H9 (cell line): ENCODE data around the gene CTNNA3. TPM values are rescaled to one million over a fixed set of nuclear protein-coding genes. Genes with fewer than 3 reads are reported as not detected.

Experiments
- DNase-seq: peaks from one replicate; pipeline ENCODE4 v3.0.0-alpha.2; 2017
- H2AFZ ChIP-seq: one replicate; pipeline ENCODE4 v1.6.1; 2013; ENCODE audit warnings: mild to moderate bottlenecking, low read length, control low read depth, moderate library complexity
- H2AK5ac ChIP-seq: 2 replicates; pipeline ENCODE4 v1.6.1; 2013; ENCODE audit warnings: low read length, control low read depth, mixed read lengths; ENCODE audit not compliant: insufficient read length
- H2BK120ac ChIP-seq: one replicate; pipeline ENCODE4 v1.6.1; 2013; ENCODE audit warnings: low read depth, mild to moderate bottlenecking, low read length, control low read depth, inconsistent platforms; ENCODE audit not compliant: poor library complexity, severe bottlenecking
- H2BK12ac ChIP-seq: 2 replicates; pipeline ENCODE4 v1.6.1; 2013; ENCODE audit warnings: low read length, control low read depth, mixed read lengths, low read depth; ENCODE audit not compliant: insufficient read length
- H2BK15ac ChIP-seq: 2 replicates; pipeline ENCODE4 v1.6.1; 2013; ENCODE audit warnings: low read depth, low read length, control low read depth
- H2BK20ac ChIP-seq: one replicate; pipeline ENCODE4 v1.6.1; 2013; ENCODE audit warnings: low read depth, mild to moderate bottlenecking, low read length, control low read depth, inconsistent platforms; ENCODE audit not compliant: poor library complexity, severe bottlenecking
- H2BK5ac ChIP-seq: 2 replicates; pipeline ENCODE4 v1.6.1; 2013; ENCODE audit warnings: low read length, control low read depth, mixed read lengths; ENCODE audit not compliant: insufficient read length
- H3K14ac ChIP-seq: 2 replicates; pipeline ENCODE4 v1.6.1; 2013; ENCODE audit warnings: low read length, control low read depth; ENCODE audit not compliant: insufficient read depth
- H3K18ac ChIP-seq: 2 replicates; pipeline ENCODE4 v1.6.1; 2013; ENCODE audit warnings: low read depth, mild to moderate bottlenecking, mixed read lengths, low read length, control low read depth; ENCODE audit not compliant: insufficient read length
- H3K23ac ChIP-seq: 2 replicates; pipeline ENCODE4 v1.6.1; 2013; ENCODE audit warnings: low read length, control low read depth, mixed read lengths, low read depth; ENCODE audit not compliant: insufficient read length
- H3K23me2 ChIP-seq: 2 replicates; pipeline ENCODE4 v1.6.1; 2013; ENCODE audit warnings: low read depth, mild to moderate bottlenecking, mixed read lengths, low read length, control low read depth; ENCODE audit not compliant: insufficient read length, poor library complexity, severe bottlenecking
- H3K27ac ChIP-seq: 2 replicates; pipeline ENCODE4 v1.5.1; 2013; ENCODE audit warnings: low read length, control low read depth, mixed read lengths, low read depth; ENCODE audit not compliant: insufficient read length
- H3K27me3 ChIP-seq: 2 replicates; pipeline ENCODE4 v1.6.1; 2013; ENCODE audit warnings: low read length, control low read depth, inconsistent platforms; ENCODE audit not compliant: insufficient read depth
- H3K4ac ChIP-seq: 2 replicates; pipeline ENCODE4 v1.6.1; 2013; ENCODE audit warnings: low read depth, mild to moderate bottlenecking, control low read depth, inconsistent platforms, low read length, moderate library complexity
- H3K4me1 ChIP-seq: 2 replicates; pipeline ENCODE4 v1.6.1; 2013; ENCODE audit warnings: low read length, control low read depth, inconsistent platforms; ENCODE audit not compliant: insufficient read depth
- H3K4me2 ChIP-seq: 2 replicates; pipeline ENCODE4 v1.6.1; 2013; ENCODE audit warnings: low read length, control low read depth, mixed read lengths; ENCODE audit not compliant: insufficient read length, insufficient read depth
- H3K56ac ChIP-seq: 2 replicates; pipeline ENCODE4 v1.6.1; 2013; ENCODE audit warnings: low read depth, mild to moderate bottlenecking, mixed read lengths, low read length, control low read depth; ENCODE audit not compliant: insufficient read length
- H3K79me1 ChIP-seq: 2 replicates; pipeline ENCODE4 v1.6.1; 2013; ENCODE audit warnings: low read depth, mild to moderate bottlenecking, moderate library complexity, low read length, control low read depth, inconsistent platforms; ENCODE audit not compliant: insufficient read depth, poor library complexity, severe bottlenecking
- H3K79me2 ChIP-seq: 2 replicates; pipeline ENCODE4 v1.6.1; 2013; ENCODE audit warnings: low read length, control low read depth, inconsistent platforms; ENCODE audit not compliant: insufficient read depth
- H3K9ac ChIP-seq: 2 replicates; pipeline ENCODE4 v1.6.1; 2013; ENCODE audit warnings: low read length, control low read depth, mixed read lengths; ENCODE audit not compliant: insufficient read length; ENCODE audit errors: extremely low read depth
- H3K9me3 ChIP-seq: one replicate; pipeline ENCODE4 v1.6.1; 2013; ENCODE audit warnings: low read depth, low read length, inconsistent platforms; ENCODE audit not compliant: control insufficient read depth
- H3T11ph ChIP-seq: one replicate; pipeline ENCODE4 v1.6.1; 2013; ENCODE audit warnings: mild to moderate bottlenecking, low read length, control low read depth, inconsistent platforms
- H4K20me1 ChIP-seq: one replicate; pipeline ENCODE4 v1.6.1; 2013; ENCODE audit not compliant: control insufficient read depth, insufficient read length, insufficient read depth
- H4K5ac ChIP-seq: 2 replicates; pipeline ENCODE4 v1.6.1; 2013; ENCODE audit warnings: low read depth, mild to moderate bottlenecking, mixed read lengths, low read length, control low read depth; ENCODE audit not compliant: insufficient read length
- H4K8ac ChIP-seq: replicated peaks from 2 replicates; pipeline ENCODE4 v1.6.1; 2013; ENCODE audit warnings: low read length, control low read depth, mixed read lengths, low read depth; ENCODE audit not compliant: insufficient read length
- H4K91ac ChIP-seq: 2 replicates; pipeline ENCODE4 v1.6.1; 2013; ENCODE audit warnings: low read depth, mild to moderate bottlenecking, moderate library complexity, mixed read lengths, low read length, control low read depth; ENCODE audit not compliant: insufficient read length
- H3K27ac Mint-ChIP-seq, 3 experiments: 2 replicates in 2 of 3; 3 replicates in 1 of 3; pipeline ENCODE4 v1.8.0; 2020 to 2021; ENCODE audit warnings: mixed read lengths in 3 of 3, mild to moderate bottlenecking in 1 of 3, moderate library complexity in 1 of 3
- H3K27me3 Mint-ChIP-seq: 2 replicates; pipeline ENCODE4 v1.8.0; 2021; ENCODE audit warnings: low read depth, mild to moderate bottlenecking, moderate library complexity, mixed read lengths
- H3K36me3 Mint-ChIP-seq, 3 experiments: 2 replicates in 2 of 3; 3 replicates in 1 of 3; pipeline ENCODE4 v1.8.0; 2020 to 2021; ENCODE audit warnings: low read depth in 3 of 3, mixed read lengths in 3 of 3; ENCODE audit not compliant: insufficient read depth in 1 of 3
- H3K4me1 Mint-ChIP-seq, 2 experiments: 2 replicates each; pipeline ENCODE4 v1.8.0; 2020; ENCODE audit warnings: mixed read lengths in 2 of 2
- H3K4me3 Mint-ChIP-seq, 2 experiments: 2 replicates in 1 of 2; 3 replicates in 1 of 2; pipeline ENCODE4 v1.8.0; 2020 to 2021; ENCODE audit warnings: mild to moderate bottlenecking in 2 of 2, mixed read lengths in 2 of 2, moderate library complexity in 1 of 2
- H3K9me3 Mint-ChIP-seq, 2 experiments: 2 replicates in 1 of 2; 3 replicates in 1 of 2; pipeline ENCODE4 v1.8.0; 2020; ENCODE audit warnings: mild to moderate bottlenecking in 2 of 2, mixed read lengths in 2 of 2, moderate library complexity in 1 of 2
- CTCF ChIP-seq: fragments of 200-600 bp; sonication (generic); conservative IDR thresholded peaks from 3 replicates; pipeline ENCODE4 v1.8.0; 2021; ENCODE audit warnings: antibody characterized with exemption, mild to moderate bottlenecking
- WGBS: extraction: QIAGEN DNeasy Blood & Tissue Kit; methylation state at CpG from one replicate; pipeline ENCODE4 v1.1.7; 2013; ENCODE audit warnings: missing lambda C conversion rate, low lambda C conversion rate, mixed read lengths; ENCODE audit not compliant: insufficient read length; ENCODE audit errors: extremely low coverage; 5-methylcytosine and 5-hydroxymethylcytosine counted together
- total RNA-seq: library from RNA; stranded (reverse); gene quantifications from 2 replicates; pipeline ENCODE4 v1.2.1, GENCODE V29; 2021

The CTNNA3 gene
- total RNA-seq, 1 experiment from 2014 or later, result 3.3 TPM

- H3K18ac ChIP-seq, result no peak overlapping the region
- H3K9me3 Mint-ChIP-seq, result peaks cover 15 to 21% of the 10 kb centered on the region in 2 experiments
- H2BK20ac ChIP-seq, result no peak overlapping the region
- TF ChIP-seq CTCF, result no peak
- H2AK5ac ChIP-seq, result no peak overlapping the region
- no peaks in the 10 kb centered on the region for H3K79me1 ChIP-seq
- no peaks in the 10 kb centered on the region for H3K27me3 ChIP-seq
- no peak overlapping the region for H4K5ac ChIP-seq
- H2BK5ac ChIP-seq, result no peak overlapping the region
- no peak overlapping the region for H3K4ac ChIP-seq
- no peak for DNase-seq
- no peak overlapping the region for H2BK12ac ChIP-seq
- no peak overlapping the region for H3K56ac ChIP-seq
- H2AFZ ChIP-seq, result no peak overlapping the region
- WGBS, result no CpG with 5 or more reads among the region's 1 CpG
- no peaks in the 10 kb centered on the region; the same call in 1 of the 2 replicates for H3K4me1 ChIP-seq
- no peak overlapping the region for H3T11ph ChIP-seq
- peaks cover 0 to 3% of the 10 kb centered on the region in 2 experiments; a peak in 1 of 4 replicates for H3K4me1 Mint-ChIP-seq
- no peaks in the 10 kb centered on the region for H3K79me2 ChIP-seq
- no peaks in the 10 kb centered on the region for H3K23me2 ChIP-seq
- H2BK120ac ChIP-seq, result no peak overlapping the region
- H3K27ac Mint-ChIP-seq, result peak overlapping the region in 1 of 3 experiments; percentile 30; a peak in 1 of 7 replicates
- H4K91ac ChIP-seq, result no peak overlapping the region
- H3K36me3 Mint-ChIP-seq, result peaks cover 6 to 17% (median 9%) of the 10 kb centered on the region in 3 experiments; a peak in 6 of 7 replicates
- H3K4me3 Mint-ChIP-seq, result no peak overlapping the region
- H4K8ac ChIP-seq, result no peak overlapping the region
- H3K27me3 Mint-ChIP-seq, result no peaks in the 10 kb centered on the region; the same call in 1 of the 2 replicates
- H3K9me3 ChIP-seq, result no peaks in the 10 kb centered on the region
- no peak overlapping the region for H3K4me2 ChIP-seq
- no peak overlapping the region for H3K27ac ChIP-seq
- H4K20me1 ChIP-seq, result no peaks in the 10 kb centered on the region
- no peak overlapping the region for H3K9ac ChIP-seq
- no peak overlapping the region for H2BK15ac ChIP-seq
- H3K23ac ChIP-seq, result no peak overlapping the region
- H3K14ac ChIP-seq, result no peak overlapping the region
Observed at GRCh38 chr10:66045859-66046258, 1650.1 kb downstream of the CTNNA3 start.
